Liver (tissue), 3 donors: ENCODE data around the gene SSNA1.

ENCODE experiments used
- CTCF ChIP-seq: fragments of 150-350 bp; IDR thresholded peaks from 2 replicates; pipeline ENCODE4 v1.5.1; 2017; ENCODE audit warnings: improper control_type of control experiment, low read depth, low read length; ENCODE audit not compliant: missing input control
- RAD21 ChIP-seq, 2 donors: IDR thresholded peaks; 2 replicates each; pipeline ENCODE4 v1.6.1; 2016; ENCODE audit warnings: antibody characterized with exemption in 2 of 2, mild to moderate bottlenecking in 2 of 2
- REST ChIP-seq: IDR thresholded peaks from 2 replicates; pipeline ENCODE4 v1.6.1; 2016; ENCODE audit warnings: antibody characterized with exemption, mild to moderate bottlenecking
- donor health status: healthy.
- donor health status: healthy.

GRCh38 chr9:137186385-137186784, 2.1 kb upstream of the SSNA1 start:
- no peak for TF ChIP-seq REST
- no peak for TF ChIP-seq CTCF
- no peak for TF ChIP-seq RAD21 (IDR thresholded peaks at IDR 0.05)
